ENCODE data around the gene CHP2. TPM values are rescaled to one million over a fixed set of nuclear protein-coding genes. Genes with fewer than 3 reads are reported as not detected.

The CHP2 gene
- total RNA-seq, 2 experiments from 2014 or later, result not detected

- no TSS peak for BruUV-seq (replicated peaks)
- H3K4me3 ChIP-seq (ENCODE audit: low read depth, low read length, poor library complexity, severe bottlenecking), result no peak overlapping the region
- CTCF ChIA-PET (ENCODE audit: unreplicated experiment), result no interaction called here
Observed at GRCh38 chr16:23765933-23766332, 11.1 kb downstream of the CHP2 start.

GRCh38 chr16:23768581-23768980, 13.8 kb downstream of the CHP2 start:
- Histone ChIP-seq H2AFZ (ENCODE audit: low read length) (no peak overlapping the region), H3K36me3 (ENCODE audit: insufficient read depth, low read length) (no peaks in the 10 kb centered on the region), H3K4me2 (ENCODE audit: low read length) (no peak overlapping the region), H3K4me3 (ENCODE audit: low read depth, low read length, poor library complexity, severe bottlenecking) (no peak overlapping the region), H3K79me2 (ENCODE audit: insufficient read depth, low read depth, low read length) (no peaks in the 10 kb centered on the region), H4K20me1 (ENCODE audit: insufficient read depth, low read length) (no peaks in the 10 kb centered on the region), H3K27ac (ENCODE audit: low read depth, low read length, poor library complexity, severe bottlenecking) (no peak overlapping the region), H3K4me1 (ENCODE audit: insufficient read depth, low read length, poor library complexity, severe bottlenecking) (no peaks in the 10 kb centered on the region), H3K9me2 (ENCODE audit: insufficient read depth, low read length) (no peaks in the 10 kb centered on the region), H3K9me3 (ENCODE audit: low read length) (no peaks in the 10 kb centered on the region)
- TF ChIP-seq EZH2phosphoT487 (IDR thresholded peaks at IDR 0.05; ENCODE audit: borderline replicate concordance, low read depth, low read length) (no peak), CTCF (conservative IDR thresholded peaks at IDR 0.05; ENCODE audit: low read length) (no peak)
- intact Hi-C loops (cut with micrococcal nuclease; ENCODE audit: unreplicated experiment), result no loop called here
- POLR2A ChIA-PET, result no interaction called here
- BruUV-seq (replicated peaks), result no TSS peak
- CTCF ChIA-PET (ENCODE audit: unreplicated experiment), result no interaction called here
- DNase-seq (ENCODE audit: low spot score), result no peak

More at GRCh38 chr16:23765933-23766332, 11.1 kb downstream of the CHP2 start:
- Histone ChIP-seq H2AFZ (ENCODE audit: low read length) (no peak overlapping the region), H3K36me3 (ENCODE audit: insufficient read depth, low read length) (no peaks in the 10 kb centered on the region), H3K79me2 (ENCODE audit: insufficient read depth, low read depth, low read length) (no peaks in the 10 kb centered on the region), H3K4me2 (ENCODE audit: low read length) (no peak overlapping the region), H3K9me2 (ENCODE audit: insufficient read depth, low read length) (no peaks in the 10 kb centered on the region), H3K27ac (ENCODE audit: low read depth, low read length, poor library complexity, severe bottlenecking) (no peak overlapping the region), H4K20me1 (ENCODE audit: insufficient read depth, low read length) (no peaks in the 10 kb centered on the region), H3K4me1 (ENCODE audit: insufficient read depth, low read length, poor library complexity, severe bottlenecking) (no peaks in the 10 kb centered on the region), H3K9me3 (ENCODE audit: low read length) (no peaks in the 10 kb centered on the region)
- TF ChIP-seq EZH2phosphoT487 (IDR thresholded peaks at IDR 0.05; ENCODE audit: borderline replicate concordance, low read depth, low read length), result no peak
- TF ChIP-seq CTCF (conservative IDR thresholded peaks at IDR 0.05; ENCODE audit: low read length), result no peak
- POLR2A ChIA-PET, result no interaction called here
- no peak for DNase-seq (ENCODE audit: low spot score)
- intact Hi-C loops (cut with micrococcal nuclease; ENCODE audit: unreplicated experiment), result no loop called here

DNA sequence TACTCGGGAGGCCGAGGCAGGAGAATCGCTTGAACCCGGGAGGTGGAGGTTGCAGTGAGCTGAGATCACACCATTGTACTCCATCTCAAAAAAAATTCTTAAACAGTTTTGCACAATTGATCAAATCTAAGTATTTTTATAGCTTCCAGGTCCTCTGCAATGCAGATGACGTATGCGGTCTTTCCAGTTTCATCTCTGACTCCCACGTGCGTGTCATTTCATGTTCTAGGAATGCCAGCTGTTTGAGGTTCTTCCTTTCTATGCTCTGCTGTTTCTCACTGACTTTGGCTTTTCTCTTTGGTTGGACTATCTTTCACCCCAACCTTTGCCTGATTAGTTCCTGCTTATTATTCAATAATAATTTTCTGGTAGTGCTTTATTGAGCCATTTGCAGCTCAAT, 16.2 kb downstream of the CHP2 start:
- H4K20me1 ChIP-seq (ENCODE audit: insufficient read depth, low read length), result no peaks in the 10 kb centered on the region
- CTCF ChIA-PET (ENCODE audit: unreplicated experiment), result no interaction called here
- no peaks in the 10 kb centered on the region for H3K9me2 ChIP-seq (ENCODE audit: insufficient read depth, low read length)
- H3K9me3 ChIP-seq (ENCODE audit: low read length), result no peaks in the 10 kb centered on the region
- H2AFZ ChIP-seq (ENCODE audit: low read length), result no peak overlapping the region
- H3K36me3 ChIP-seq (ENCODE audit: insufficient read depth, low read length), result no peaks in the 10 kb centered on the region
- no peaks in the 10 kb centered on the region for H3K79me2 ChIP-seq (ENCODE audit: insufficient read depth, low read depth, low read length)
- H3K27ac ChIP-seq (ENCODE audit: low read depth, low read length, poor library complexity, severe bottlenecking), result no peak overlapping the region
- no peaks in the 10 kb centered on the region for H3K4me1 ChIP-seq (ENCODE audit: insufficient read depth, low read length, poor library complexity, severe bottlenecking)
- BruUV-seq (replicated peaks), result no TSS peak
- TF ChIP-seq EZH2phosphoT487 (IDR thresholded peaks at IDR 0.05; ENCODE audit: borderline replicate concordance, low read depth, low read length) (no peak), CTCF (conservative IDR thresholded peaks at IDR 0.05; ENCODE audit: low read length) (no peak)
- DNase-seq (ENCODE audit: low spot score), result no peak
- no peak overlapping the region for H3K4me3 ChIP-seq (ENCODE audit: low read depth, low read length, poor library complexity, severe bottlenecking)
- POLR2A ChIA-PET, result no interaction called here
- intact Hi-C loops (cut with micrococcal nuclease; ENCODE audit: unreplicated experiment), result no loop called here
- H3K4me2 ChIP-seq (ENCODE audit: low read length), result no peak overlapping the region
